HG03066 (cell line): Measurements from ENCODE around the gene PRMT3.
"Not testable (repeated sequence)": the region's sequence is repeated elsewhere in the genome, so short reads cannot be mapped to it uniquely, and the experiment has no call there.

Experiments
- ATAC-seq: cut with Tn5 transposase; IDR thresholded peaks from one replicate; pipeline ENCODE4 v1.9.1; 2021; ENCODE audit warnings: low read depth; ENCODE audit not compliant: unreplicated experiment

The PRMT3 gene

DNA sequence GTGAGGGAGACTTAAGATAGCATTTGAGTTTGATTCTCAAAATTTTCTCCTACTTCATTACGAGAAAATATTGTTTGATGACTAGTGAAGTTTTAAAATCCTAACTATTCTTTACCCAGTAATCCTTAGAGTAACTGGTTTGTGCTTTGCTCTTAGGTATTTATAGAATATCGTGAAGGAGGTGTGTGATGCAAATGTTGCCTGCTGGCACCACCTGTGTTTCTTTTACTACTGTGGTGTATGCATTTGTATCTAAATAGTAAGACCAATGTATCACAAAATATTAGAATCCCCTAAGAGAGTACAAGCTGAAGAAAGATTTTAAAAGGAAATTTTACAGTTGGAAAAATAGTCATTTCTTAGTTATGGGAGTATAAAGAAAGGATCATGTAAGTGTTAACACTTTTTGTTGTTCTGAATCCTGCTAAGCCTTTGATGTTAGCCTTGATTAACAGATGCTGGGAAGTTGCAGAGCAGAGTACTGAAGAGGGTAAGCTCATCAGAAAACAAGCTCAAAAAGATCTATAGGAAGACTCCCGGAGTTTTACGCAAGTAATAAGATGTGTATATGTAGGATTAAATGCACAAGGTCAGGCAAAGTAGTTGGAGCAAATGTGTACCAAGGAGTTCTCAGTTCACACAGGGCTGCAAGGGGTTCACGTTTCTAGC lies 109.7 kb downstream of the PRMT3 start:
- ATAC-seq, result no peak

DNA sequence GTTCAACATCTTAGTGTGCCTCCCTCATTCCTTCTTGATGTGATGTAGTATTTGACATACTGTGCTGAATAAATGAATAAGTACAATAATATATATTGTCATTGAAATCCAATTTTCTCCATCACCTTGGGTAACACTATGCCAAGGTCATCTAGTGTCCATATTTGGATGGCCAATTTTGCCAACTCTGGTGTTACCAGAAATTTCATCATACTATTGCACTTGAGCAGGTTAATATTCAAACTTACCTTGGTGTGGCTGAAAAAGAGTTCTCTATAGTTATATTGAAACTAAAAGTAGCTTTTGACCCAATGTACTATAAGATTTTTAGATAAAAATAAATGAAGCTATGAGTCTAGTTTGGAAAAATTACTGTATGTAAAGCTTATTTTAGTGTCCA lies 113.7 kb downstream of the PRMT3 start:
- no peak for ATAC-seq

DNA sequence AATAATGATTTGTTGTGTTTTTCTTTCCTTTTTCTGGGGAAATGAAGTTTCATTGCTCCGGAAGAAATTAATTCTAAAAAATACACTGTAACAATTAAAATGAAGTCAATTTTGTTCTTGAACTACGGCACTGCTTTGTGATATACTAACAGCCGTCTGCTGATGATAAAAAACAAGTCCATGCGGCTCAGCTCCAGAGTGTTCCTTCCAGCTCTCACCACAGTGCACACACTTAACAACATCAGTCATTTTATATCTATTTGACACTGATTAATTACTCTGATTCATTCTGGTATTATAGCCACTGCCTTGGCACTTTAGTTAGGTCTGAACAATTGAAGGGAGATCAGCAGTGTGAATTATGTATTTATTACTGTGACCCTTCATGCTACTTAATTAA lies 114.5 kb downstream of the PRMT3 start:
- no peak for ATAC-seq

DNA sequence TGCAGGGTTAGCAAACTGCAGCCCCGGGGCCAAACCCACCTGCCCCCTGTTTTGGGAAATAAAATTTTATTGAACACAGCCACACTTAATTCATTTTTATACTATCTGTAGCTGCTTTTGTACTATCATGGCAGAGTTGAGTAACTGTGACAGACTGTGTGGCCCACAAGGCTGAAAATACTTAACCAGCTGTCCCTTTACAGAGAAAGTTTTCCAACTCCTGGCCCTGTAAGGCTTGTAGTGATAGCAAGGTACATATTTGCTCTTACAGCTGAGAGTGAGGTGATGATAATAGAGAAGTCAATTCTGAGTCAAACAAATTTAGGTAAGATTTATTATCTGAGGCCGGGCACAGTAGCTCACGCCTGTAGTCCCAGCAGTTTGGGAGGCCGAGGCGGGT lies 124.5 kb downstream of the PRMT3 start:
- no peak for ATAC-seq

DNA sequence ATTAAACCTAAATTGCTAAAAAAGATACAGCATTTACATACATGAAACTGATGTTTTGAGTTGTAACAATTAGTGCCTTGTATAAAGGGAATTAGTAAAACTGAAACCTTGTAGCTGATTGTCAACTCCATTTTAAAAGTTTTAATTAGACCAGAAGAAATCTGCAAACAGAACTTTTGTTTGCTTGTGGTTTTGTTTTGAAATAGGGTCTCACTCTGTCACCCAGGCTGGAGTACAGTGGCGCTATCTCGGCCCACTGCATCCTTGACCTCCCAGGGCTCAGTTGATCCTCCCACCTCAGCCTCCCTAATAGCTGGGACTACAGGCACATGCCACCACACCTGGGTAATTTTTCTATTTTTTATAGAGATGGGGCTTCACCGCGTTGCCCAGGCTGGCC lies 125.4 kb downstream of the PRMT3 start:
- no peak for ATAC-seq

DNA sequence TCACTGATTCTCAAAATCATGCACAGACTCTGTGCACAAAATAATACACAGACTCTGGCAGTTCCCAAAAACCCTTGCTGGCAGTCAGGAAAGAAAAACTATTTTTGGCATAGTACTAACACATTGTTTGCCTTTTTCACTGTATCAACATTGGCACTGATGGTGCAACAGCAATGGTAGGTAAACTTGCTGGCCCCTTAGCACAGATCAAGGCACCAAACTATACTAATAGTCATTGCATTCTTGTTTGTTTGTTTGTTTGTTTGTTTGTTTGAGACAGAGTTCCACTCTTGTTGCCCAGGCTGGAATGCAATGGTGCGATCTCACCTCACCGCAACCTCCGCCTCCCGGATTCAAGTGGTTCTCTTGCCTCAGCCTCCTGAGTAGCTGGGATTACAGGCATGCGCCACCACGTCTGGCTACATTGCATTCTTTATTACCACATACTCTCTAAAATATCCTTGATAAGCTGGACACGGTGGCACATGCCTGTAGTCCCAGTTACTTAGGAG lies 130.9 kb downstream of the PRMT3 start:
- ATAC-seq, result no peak

DNA sequence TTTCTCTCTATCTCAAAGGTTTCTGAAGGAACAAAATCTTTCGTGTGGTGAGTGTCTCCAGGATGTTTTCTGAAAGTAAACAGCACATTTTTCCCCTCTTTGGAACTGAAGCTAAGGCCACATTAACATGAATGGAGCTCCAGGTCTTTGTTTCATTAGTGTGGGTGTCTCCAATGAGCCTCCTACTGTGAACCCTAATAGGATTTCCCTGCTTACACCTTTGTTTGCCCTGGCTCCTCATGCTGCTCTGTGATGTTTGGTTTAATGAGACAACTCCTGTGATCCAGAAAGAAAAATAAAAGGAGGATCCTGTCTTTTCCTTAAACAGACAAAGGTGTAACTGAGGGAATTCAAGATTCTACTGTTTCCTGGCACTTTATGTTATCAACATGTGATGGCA lies 135.0 kb downstream of the PRMT3 start:
- ATAC-seq, result no peak

DNA sequence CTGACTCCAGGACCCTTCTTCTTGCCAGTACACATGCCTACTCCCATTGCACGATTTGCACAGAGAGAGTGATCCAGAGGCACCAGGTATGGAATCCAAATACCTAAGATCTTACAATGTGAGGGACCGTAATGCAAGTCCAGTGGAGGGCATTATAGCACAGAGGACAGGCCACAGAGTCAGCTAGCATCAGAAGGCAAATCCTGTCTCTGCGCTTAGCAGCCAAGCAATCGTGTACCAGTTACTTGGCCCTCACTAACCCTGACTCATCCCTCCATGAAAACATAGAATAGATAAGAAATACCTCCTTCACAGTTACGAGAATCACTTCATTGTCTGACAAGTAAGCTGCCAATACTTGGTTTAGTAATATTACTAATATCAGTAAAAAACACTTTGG lies 142.2 kb downstream of the PRMT3 start:
- ATAC-seq, result no peak

DNA sequence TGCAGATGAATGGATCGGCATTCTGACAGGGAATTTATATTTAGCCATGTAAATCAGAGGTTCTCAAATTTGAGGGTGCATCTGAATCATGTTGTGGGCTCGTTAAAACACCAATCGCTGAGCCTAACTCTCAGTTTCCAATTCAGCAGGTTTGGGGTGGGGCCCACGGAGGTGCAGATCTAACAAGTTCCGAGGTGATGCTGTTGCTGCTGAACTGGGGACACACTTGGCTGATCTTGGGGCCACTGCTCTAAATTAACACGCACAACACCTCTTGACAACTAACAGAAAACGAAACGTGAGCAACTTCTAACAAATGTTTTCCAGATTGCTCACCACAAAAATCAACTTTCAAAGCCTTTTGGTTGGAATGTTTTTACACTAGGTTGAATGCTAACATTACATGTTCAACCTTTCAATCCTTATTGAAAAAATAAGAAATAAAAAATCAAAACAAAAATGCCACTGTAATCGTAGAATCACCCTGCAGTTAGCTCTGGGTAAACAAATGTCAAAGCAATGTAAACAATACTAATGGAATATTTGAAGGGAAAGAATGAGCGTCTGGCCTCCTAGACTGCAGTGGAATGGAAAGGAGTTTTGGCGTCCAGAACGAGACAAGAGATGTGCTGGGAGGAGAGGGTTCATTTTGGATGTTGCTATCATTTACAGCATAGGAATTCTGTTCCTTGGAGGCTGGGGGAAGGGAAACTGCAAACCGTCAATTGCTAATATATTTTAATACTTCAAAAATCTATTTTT lies 143.6 kb downstream of the PRMT3 start:
- no peak for ATAC-seq

DNA sequence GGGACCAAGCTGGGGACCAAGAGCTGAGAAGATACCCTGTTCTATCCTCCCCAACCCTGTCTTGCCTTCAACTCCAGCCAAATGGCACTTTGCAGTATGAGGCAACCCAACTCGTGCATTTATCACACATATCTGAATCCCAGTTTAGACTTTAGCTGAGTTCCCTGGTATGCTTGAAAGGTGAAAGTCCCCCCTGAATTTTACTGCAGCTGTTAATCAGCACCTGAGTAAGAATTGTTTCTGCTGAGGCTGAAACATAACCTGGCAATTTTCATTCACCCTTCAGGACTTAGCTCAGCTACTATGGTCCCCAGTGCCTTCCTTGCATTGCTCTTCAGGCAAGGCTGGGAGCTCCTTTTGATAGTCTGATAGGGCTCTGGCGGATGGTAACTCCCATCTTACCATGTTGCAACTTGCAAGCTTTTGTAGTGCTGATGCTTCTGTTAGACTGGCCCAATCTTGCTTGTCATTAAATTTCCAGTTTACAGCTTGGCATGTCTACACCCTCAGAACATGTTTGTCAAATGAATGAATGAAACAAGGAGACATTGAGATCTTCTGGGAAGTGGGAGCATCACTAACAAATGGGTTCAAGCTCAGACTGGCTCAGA lies 147.9 kb downstream of the PRMT3 start:
- ATAC-seq, result no peak

DNA sequence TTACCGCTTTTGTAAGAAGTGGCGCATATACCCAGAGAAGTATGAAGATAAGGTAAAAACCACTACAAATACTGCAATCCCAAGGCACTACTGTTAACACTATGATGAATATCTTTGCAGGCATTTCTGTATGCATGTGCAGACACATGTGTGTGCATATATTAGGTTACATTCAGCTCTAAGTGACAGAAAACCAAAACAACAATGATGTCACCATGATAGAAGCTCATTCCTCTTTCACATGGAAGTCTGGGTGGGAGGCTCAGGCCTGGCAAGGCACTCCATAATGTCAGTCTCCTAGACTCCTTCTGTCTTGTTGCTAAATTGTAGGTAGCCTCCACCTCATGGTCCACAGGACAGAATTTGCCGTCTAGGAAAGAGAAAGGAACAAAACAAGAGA lies 148.8 kb downstream of the PRMT3 start:
- ATAC-seq, result no peak

DNA sequence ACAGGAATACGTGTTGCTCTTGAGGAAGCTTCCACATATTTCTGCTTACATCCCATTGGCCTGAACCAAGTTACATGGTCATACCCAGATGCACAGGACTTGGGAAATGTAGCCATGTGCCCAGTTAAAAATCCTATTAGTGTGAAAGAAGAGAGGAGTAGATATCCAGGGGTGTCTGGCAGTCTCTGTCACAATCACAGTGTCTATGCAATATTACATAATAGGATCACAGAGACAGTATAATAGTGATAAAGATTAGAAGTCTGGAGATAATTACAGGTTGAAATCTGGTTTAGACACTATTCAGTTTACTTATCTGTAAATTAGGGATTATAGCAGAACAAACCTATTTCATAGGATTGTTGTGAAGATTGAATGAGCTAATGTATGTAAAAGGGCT lies 149.3 kb downstream of the PRMT3 start:
- no peak for ATAC-seq

DNA sequence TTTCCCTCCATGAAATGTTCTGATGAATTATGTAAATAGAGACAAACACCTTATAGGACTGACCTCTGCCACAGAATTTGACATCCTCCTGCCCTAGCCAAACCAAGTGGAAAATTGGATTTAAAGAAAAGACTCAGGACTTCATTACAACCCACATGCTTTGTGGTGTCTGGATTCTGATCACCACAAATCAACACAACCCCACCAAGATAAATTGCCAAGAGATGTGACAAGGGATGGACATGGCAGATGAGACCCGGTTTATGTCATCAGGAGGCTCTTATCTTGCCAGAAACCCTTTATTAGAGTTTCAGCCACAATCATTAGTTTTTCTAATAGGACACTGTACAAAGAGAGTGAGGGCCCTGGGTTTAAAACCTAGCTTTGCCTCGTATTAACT lies 154.0 kb downstream of the PRMT3 start:
- ATAC-seq, result no peak

DNA sequence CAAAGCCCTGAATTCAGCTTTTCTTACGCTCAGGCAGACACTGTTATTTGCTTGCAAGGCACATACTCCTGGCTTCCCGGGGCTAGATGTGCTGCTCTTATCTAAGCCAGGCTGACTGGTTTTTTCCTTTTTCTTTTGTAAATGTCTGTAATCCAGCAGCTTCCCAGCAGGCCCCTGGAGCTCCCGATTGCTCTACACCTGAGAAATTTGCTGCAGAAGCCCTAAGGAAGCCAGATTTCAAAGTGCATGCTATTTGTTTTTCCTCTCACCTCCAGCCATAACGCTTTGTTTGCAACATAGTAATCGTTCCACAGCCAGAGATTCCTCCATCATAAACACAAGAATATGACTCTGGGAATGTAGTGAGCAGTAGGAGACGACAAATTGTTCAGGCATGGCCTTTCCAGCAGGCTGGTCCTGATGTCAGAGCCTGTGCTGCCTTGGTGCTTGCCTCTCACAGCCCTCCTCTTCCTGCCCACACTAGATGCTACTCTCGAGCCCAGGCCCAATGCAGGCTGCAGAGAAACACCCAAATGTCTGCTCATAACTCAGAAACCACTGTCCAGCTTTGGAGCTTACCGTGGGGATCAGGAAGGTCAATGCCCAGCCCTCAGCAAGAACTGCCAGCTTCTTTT lies 157.2 kb downstream of the PRMT3 start:
- no peak for ATAC-seq

DNA sequence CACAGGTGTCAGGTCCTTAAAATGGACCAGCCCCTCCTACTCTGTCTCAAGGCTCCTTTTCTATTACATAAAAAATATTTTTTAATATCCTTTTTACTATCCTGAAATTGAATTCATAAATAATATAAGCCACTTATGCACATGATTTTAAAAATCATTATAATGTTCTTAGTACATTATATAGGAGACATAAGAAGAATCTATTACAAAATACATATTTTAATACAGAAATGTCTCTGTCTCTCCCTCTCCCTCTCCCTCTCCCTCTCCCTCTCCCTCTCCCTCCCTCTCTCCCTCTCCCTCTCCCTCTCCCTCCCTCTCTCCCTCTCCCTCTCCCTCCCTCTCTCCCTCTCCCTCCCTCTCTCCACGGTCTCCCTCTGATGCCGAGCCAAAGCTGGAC lies 159.9 kb downstream of the PRMT3 start:
- no peak for ATAC-seq

DNA sequence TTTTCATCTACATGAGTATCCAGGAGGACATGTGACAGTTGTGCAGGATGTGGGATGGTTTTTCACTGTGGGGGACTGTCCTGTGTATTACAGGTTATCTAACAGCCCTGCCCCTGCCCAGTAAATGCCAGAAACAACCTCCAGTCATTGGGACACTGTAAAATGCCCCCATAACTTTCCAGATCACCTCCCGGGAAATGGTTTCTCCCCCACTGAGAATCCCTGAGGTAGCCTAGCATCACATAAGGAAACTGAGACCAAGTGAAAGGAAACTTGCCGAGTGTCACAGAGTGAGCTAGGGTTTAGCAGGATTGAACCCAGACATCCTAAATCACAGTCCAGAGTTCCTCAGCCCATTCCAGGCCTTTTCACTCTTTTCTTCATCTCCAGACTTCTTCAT lies 163.6 kb downstream of the PRMT3 start:
- ATAC-seq, result no peak

DNA sequence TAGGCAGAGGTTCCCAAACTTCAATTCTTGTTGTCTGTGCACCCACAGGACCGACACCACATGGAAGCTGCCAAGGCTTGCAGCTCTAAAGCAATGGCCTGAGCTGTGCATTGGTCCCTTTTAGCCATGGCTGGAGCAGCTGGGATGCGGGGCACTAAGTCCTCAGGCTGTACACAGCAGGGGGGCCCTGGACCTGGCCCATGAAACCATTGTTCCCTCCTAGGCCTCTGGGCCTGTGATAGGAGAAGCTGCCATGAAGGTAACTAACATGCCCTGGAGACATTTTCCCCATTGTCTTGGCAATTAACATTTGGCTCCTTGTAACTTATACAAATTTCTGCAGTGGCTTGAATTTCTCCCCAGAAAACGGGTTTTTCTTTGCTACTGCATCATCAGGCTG lies 168.3 kb downstream of the PRMT3 start:
- no peak for ATAC-seq

DNA sequence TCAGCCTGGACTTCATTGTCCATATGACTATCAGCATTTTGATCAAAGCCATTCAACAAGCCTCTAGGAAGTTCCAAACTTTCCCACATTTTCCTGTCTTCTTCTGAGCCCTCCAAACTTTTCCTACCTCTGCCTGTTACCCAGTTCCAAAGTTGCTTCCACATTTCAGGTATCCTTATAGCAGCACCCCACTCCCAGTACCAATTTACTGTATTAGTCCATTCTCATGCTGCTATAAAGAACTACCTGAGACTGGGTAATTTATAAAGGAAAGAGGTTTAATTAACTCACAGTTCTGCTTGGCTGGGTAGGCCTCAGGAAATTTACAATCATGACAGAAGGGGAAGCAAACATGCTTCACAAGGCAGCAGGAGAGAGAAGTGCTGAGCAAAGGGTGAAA lies 168.9 kb downstream of the PRMT3 start:
- ATAC-seq, result not testable (repeated sequence)

DNA sequence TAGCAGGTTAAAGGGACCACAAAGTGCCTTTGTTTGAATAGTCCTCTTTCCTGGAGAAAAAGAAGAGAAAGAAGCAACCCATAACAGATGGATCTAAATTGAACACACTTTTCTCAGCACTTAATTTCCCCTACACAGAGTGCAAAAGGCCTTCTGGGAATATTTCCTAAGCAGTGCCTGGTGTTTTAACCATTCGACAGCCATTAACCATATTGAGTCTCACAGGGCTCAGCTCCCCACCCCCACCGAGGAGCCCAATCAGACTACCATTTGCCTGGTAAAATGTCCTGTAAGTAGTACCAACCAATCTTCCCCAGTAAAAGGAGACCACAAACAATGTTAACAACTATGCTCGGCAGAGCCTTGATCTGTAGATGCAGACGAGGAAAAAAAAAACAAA lies 171.2 kb downstream of the PRMT3 start:
- ATAC-seq, result no peak
